Iris pigment epithelial cell (primary cell): ENCODE results near the gene LTBP2.

Source experiments
- DNase-seq: peaks from one replicate; pipeline ENCODE4 v3.0.0-alpha.2; 2011; ENCODE audit warnings: low read depth

The LTBP2 gene

GRCh38 chr14:74612350-74613021 is 449 bp upstream of the LTBP2 start:
- peak; percentile 82 for DNase-seq

GRCh38 chr14:74610866-74611649 is 979 bp downstream of the LTBP2 start:
- DNase-seq: peak; percentile 67

GRCh38 chr14:74610199-74610865 is 1.7 kb downstream of the LTBP2 start:
- no peak for DNase-seq

GRCh38 chr14:74609721-74610120 is 2.3 kb downstream of the LTBP2 start:
- no peak for DNase-seq

- peak; percentile 84 for DNase-seq
Measured at GRCh38 chr14:74608959-74609611, 3.0 kb downstream of the LTBP2 start.

- DNase-seq: no peak
Measured at GRCh38 chr14:74606727-74607126, 5.3 kb downstream of the LTBP2 start.

GRCh38 chr14:74605531-74606223 is 6.4 kb downstream of the LTBP2 start:
- no peak for DNase-seq

GRCh38 chr14:74604911-74605310 is 7.1 kb downstream of the LTBP2 start:
- DNase-seq: no peak

GRCh38 chr14:74604157-74604556 is 7.9 kb downstream of the LTBP2 start:
- no peak for DNase-seq

GRCh38 chr14:74601982-74602381 is 10.1 kb downstream of the LTBP2 start:
- no peak for DNase-seq

GRCh38 chr14:74599946-74600345 is 12.1 kb downstream of the LTBP2 start:
- no peak for DNase-seq

- DNase-seq: peak; percentile 66
Measured at GRCh38 chr14:74599321-74599761, 12.7 kb downstream of the LTBP2 start.

- peak; percentile 52 for DNase-seq
Measured at GRCh38 chr14:74596741-74597450, 15.1 kb downstream of the LTBP2 start.

GRCh38 chr14:74595006-74595735 is 16.9 kb downstream of the LTBP2 start:
- DNase-seq: peak; percentile 67

GRCh38 chr14:74594606-74595005 is 17.4 kb downstream of the LTBP2 start:
- DNase-seq: no peak

GRCh38 chr14:74594029-74594428 is 18.0 kb downstream of the LTBP2 start:
- no peak for DNase-seq

- peak; percentile 71 for DNase-seq
Measured at GRCh38 chr14:74593241-74593953, 18.6 kb downstream of the LTBP2 start.

- DNase-seq: no peak
Measured at GRCh38 chr14:74592476-74593201, 19.4 kb downstream of the LTBP2 start.

GRCh38 chr14:74591899-74592298 is 20.1 kb downstream of the LTBP2 start:
- DNase-seq: no peak
